AG04449 (cell line): ENCODE measurements around the gene SULT1A3.
"Not testable (repeated sequence)": the region's sequence is repeated elsewhere in the genome, so short reads cannot be mapped to it uniquely, and the experiment has no call there.

Source experiments
- CTCF ChIA-PET: fragments of 350-600 bp; formaldehyde crosslinking; extraction: SDS; loops from one replicate; lab custom pipeline; 2021; ENCODE audit warnings: antibody characterized with exemption; lab: Yijun Ruan, JAX
- POLR2A ChIA-PET: fragments of 400-600, 350-600 bp; formaldehyde crosslinking; extraction: SDS; loops from one replicate; lab custom pipeline; 2020; ENCODE audit warnings: antibody characterized with exemption, inconsistent platforms; lab: Yijun Ruan, JAX
- DNase-seq: peaks from one replicate; pipeline ENCODE4 v3.0.0-alpha.2; 2010; ENCODE audit warnings: low read depth, low spot score
- H3K4me3 ChIP-seq: 2 replicates; pipeline ENCODE4 v1.5.1; 2011; ENCODE audit warnings: low read depth, mild to moderate bottlenecking, control low read depth, low read length
- TF ChIP-seq, protein P1 (sequence below): IDR thresholded peaks from one replicate; pipeline ENCODE4 v1.5.1; 2011; ENCODE audit warnings: mild to moderate bottlenecking, moderate library complexity, low read length, control low read depth, inconsistent platforms; ENCODE audit not compliant: insufficient read depth; ENCODE audit errors: missing control alignments

SULT1A3 gene

GRCh38 chr16:30166202-30166902 is 32.7 kb upstream of the SULT1A3 start:
- H3K4me3 ChIP-seq, result no peak overlapping the region
- no peak for DNase-seq
- POLR2A ChIA-PET, result no interaction called here
- TF ChIP-seq, protein P1, sequence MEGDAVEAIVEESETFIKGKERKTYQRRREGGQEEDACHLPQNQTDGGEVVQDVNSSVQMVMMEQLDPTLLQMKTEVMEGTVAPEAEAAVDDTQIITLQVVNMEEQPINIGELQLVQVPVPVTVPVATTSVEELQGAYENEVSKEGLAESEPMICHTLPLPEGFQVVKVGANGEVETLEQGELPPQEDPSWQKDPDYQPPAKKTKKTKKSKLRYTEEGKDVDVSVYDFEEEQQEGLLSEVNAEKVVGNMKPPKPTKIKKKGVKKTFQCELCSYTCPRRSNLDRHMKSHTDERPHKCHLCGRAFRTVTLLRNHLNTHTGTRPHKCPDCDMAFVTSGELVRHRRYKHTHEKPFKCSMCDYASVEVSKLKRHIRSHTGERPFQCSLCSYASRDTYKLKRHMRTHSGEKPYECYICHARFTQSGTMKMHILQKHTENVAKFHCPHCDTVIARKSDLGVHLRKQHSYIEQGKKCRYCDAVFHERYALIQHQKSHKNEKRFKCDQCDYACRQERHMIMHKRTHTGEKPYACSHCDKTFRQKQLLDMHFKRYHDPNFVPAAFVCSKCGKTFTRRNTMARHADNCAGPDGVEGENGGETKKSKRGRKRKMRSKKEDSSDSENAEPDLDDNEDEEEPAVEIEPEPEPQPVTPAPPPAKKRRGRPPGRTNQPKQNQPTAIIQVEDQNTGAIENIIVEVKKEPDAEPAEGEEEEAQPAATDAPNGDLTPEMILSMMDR, result no peak
- CTCF ChIA-PET, result no interaction called here

- H3K4me3 ChIP-seq, DNase-seq, CTCF ChIA-PET, POLR2A ChIA-PET: not testable (repeated sequence)
Observed at GRCh38 chr16:30168746-30169145, 30.3 kb upstream of the SULT1A3 start.

- DNase-seq, CTCF ChIA-PET, H3K4me3 ChIP-seq, POLR2A ChIA-PET: not testable (repeated sequence)
Observed at GRCh38 chr16:30169416-30169815, 29.6 kb upstream of the SULT1A3 start.

DNA sequence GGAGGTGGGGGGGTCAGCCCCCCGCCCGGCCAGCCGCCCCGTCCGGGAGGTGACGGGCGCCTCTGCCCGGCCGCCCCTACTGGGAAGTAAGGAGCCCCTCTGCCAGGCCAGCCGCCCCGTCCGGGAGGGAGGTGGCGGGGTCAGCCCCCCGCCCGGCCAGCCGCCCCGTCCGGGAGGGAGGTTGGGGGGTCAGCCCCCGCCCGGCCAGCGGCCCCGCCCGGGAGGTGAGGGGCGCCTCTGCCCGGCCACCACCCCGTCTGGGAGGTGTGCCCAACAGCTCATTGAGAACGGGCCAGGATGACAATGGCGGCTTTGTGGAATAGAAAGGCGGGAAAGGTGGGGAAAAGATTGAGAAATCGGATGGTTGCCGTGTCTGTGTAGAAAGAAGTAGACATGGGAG is 28.9 kb upstream of the SULT1A3 start:
- H3K4me3 ChIP-seq, POLR2A ChIA-PET, DNase-seq, CTCF ChIA-PET: not testable (repeated sequence)

DNA sequence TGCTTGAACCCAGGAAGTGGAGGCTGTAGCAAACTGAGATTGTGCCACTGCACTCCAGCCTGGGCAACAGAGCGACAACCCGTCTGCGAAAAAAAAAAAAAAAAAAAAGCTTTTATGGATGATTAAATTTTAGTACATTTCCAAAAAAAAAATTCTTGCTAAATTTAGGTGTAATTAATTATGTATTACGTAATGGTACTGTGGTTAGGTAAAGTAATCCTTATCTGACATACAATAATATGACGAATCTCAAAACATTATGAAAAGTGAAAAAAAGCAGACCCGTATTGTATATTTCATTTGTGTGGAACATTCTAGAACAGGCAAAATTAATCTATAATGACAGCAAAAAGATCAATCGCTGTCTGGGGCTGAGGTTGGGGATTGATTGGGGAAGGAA is 26.0 kb upstream of the SULT1A3 start:
- ChIA-PET POLR2A (no interaction called here), CTCF (no interaction called here)
- TF ChIP-seq, protein P1, result no peak
- no peak for DNase-seq
- no peak overlapping the region for H3K4me3 ChIP-seq

GRCh38 chr16:30176876-30177275 is 22.2 kb upstream of the SULT1A3 start:
- DNase-seq, POLR2A ChIA-PET, H3K4me3 ChIP-seq: not testable (repeated sequence)
- CTCF ChIA-PET, result interaction anchor here (1.2 kb wide), 1 partner anchor 11 kb away, joined by 4 read pairs; no protein-coding TSS in a partner anchor

- ChIA-PET CTCF (interaction anchor here (0.8 kb wide), 1 partner anchor 9 kb away, joined by 3 read pairs; no protein-coding TSS in a partner anchor), POLR2A (no interaction called here)
- no peak overlapping the region for H3K4me3 ChIP-seq
- TF ChIP-seq, protein P1, result no peak
- no peak for DNase-seq
Observed at GRCh38 chr16:30179195-30179594, 19.9 kb upstream of the SULT1A3 start.

DNA sequence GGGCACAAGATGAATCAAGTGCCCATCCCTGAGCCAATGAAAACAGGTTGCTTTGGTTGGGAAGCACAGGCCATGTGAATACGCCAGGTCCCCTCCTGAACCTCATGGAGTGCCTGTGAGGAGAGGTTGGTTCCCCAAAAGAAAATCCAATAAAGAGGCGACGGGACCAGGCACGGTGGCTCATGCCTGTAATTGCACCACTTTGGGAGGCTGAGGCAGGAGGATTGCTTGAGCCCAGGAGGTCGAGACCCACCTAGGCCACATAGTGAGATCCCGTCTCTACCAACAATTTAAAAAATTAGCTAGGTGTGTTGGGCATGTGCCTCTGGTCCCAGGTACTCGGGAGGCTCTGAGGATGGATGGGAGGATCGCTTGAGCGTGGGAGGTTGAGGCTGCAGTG is 19.1 kb upstream of the SULT1A3 start:
- ChIA-PET CTCF (no interaction called here), POLR2A (no interaction called here)
- TF ChIP-seq, protein P1, result no peak
- no peak for DNase-seq
- no peak overlapping the region for H3K4me3 ChIP-seq
